Measurements from ENCODE around the gene TUBA4B. TPM values are rescaled to one million over a fixed set of nuclear protein-coding genes. Genes with fewer than 3 reads are reported as not detected.

The TUBA4B gene
- total RNA-seq, 1 donor from 2014 or later: 0.17 TPM

- intact Hi-C loops (cut with micrococcal nuclease): loop anchor here (1.0 to 2.0 kb wide), 5 partner anchors 41 to 321 kb away; partner anchors contain the start of genes CNPPD1, DNAJB2, GMPPA and NHEJ1
These were observed 34.8 kb upstream of the TUBA4B start for GRCh38 chr2:219218217-219218731.

DNA sequence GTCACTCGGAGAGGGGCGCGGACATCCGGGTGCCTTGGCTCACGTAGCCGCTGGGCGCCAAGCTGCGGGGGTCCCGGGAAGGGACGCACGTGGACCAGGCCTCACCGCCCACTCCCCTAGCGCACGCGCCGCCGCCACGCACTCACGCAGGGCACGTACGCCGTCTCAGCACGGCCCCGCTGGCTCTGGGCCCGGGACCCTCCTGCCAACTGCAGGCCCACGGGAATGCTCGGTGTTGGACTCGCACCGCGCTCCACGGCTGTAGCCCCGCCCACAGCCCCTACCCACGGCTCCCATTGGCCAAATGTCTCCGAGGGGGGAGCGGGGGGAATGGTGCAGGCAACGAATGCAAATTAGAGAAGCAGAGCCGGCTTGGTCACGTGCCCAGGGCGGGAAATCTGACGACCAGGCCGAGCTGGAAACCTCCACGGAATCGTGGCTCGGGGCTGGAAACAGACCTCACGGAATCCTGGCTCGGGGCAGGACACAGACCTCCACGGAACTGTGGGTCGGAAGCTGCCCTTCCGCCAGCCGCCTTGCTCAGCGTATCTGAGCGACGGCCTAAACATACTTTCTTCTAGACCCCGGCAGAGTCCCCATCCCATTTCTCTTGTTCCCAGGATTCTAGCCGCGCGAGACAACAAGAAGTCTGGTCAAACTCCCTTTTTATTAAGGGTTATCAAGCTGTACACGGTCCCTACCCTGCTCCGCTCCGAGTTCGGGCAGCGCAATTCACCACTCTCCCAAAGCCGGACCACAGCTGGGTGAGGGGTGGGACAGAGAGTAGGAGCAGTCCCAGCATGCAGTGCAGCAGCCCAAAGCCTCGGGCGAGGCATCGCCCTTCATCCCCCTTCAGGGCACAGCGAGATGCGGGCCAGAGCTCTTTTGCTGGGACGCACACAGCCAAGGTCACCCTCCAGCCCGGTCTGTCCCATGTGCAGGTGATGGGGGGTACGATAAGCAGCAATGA is 34.0 kb upstream of the TUBA4B start, which contains the start of gene ABCB6:
Gene ABCB6, minus strand, starts transcription at position 227 of the 970 bp plus-strand sequence. CDS start 285 bp downstream, outside the sequence.
- intact Hi-C loops (cut with micrococcal nuclease): loop anchor here (1.0 to 2.0 kb wide), 10 partner anchors 10 to 322 kb away; partner anchors contain the start of genes ANKZF1, ATG9A, CNPPD1 and DNAJB2

DNA sequence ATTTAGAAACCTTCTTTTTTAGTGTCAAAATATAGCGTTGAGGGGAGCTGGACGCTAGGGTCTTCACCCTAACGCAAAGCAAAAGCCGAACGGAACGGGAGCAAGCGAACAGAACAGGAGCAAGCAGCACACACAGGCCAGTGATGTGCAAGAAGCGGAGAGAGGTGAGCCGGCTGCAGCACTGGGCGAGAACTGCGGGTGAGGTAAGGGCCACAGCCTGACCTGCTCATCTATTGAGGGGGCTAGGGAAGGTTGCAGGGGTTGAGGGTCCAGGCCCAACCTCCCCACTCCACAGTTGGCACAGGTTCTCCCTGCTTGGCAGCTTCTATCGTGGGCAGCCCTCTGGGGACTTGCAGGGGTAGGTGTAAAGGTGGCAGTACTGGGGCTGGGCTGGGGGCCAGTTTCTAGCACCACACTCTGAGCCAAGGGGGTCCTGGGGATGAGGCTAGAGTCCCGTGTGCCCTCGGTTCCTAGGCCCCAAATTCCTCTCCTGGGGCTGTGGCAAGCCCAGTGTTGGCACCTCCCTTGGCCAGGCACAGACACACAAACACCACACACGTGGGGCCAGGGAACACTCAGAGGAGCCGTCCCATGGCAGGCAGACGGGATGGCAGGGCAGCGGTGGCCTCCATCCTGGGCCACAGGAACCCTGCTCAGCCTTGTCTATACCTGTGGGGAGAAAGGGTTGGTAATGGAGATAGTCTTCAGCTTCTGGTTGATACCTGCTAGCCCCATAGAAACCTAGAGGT is 33.1 kb upstream of the TUBA4B start:
- intact Hi-C loops (cut with micrococcal nuclease): loop anchor here (1.0 to 2.0 kb wide), 9 partner anchors 9 to 323 kb away; partner anchors contain the start of genes ANKZF1, ATG9A, CNPPD1 and GLB1L

DNA sequence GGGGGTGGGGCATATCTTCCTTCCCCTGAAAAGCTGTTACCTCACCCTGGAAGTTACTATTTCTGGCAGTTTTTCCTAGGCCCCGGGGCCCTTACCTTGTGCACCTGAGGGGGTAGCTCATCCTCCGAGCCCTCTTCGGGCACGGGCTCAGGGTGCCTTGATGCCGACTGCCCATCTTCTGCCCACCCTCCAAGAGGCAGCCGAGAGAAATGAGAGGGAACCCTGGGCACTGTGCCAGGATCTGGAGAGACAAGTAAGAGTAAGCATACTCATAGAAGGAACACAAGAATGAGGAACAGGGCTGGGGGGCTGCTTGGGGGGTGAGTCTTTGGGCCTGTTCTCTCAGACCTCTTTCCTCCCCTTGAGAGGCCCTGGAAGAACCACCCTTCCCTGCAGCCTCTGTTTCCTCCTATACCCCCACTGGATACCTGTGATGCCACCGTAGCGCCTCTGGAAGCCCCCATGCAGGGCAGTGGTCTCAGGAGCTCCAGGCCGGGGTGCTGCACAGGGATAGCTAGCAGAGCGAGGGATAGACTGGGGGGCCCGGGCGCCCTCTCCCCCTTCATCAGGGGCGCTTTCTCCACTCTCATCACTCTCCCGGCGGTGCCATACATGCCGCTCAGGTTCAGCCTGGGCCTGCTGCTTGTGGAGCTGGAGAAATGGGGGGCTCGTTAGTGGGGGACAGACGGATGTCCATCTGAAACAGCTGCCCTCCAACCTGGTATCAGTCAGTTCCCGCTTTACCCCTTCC is 32.2 kb upstream of the TUBA4B start:
- intact Hi-C loops (cut with micrococcal nuclease): no loop called here

DNA sequence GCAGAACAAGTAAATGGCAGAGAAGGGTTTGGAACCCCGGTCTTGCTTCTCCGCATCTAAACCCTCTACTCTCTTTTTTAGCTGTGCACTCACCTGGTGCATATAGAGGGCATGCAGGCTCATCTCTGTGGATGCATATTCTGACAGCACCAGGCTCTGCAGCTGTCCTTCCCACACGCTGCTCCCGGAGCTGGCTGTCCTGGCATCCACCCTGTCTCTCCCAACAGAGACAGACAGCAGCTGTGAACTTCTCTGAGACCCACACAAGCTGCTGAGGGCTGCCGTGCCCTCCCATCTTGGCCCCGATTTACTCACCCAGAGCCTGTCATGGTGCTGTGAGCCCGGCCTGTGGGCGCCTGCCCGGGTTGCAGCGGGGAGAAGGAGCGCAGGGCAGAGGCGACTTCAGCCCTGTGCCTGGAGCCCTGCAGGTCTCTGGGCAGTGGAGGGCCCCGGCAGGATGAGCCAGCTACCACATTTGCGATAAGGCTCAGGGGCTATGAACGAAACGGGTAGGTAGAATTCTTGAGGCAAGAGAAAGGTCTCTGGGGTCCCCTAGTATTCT is 31.0 kb upstream of the TUBA4B start:
- intact Hi-C loops (cut with micrococcal nuclease): no loop called here

DNA sequence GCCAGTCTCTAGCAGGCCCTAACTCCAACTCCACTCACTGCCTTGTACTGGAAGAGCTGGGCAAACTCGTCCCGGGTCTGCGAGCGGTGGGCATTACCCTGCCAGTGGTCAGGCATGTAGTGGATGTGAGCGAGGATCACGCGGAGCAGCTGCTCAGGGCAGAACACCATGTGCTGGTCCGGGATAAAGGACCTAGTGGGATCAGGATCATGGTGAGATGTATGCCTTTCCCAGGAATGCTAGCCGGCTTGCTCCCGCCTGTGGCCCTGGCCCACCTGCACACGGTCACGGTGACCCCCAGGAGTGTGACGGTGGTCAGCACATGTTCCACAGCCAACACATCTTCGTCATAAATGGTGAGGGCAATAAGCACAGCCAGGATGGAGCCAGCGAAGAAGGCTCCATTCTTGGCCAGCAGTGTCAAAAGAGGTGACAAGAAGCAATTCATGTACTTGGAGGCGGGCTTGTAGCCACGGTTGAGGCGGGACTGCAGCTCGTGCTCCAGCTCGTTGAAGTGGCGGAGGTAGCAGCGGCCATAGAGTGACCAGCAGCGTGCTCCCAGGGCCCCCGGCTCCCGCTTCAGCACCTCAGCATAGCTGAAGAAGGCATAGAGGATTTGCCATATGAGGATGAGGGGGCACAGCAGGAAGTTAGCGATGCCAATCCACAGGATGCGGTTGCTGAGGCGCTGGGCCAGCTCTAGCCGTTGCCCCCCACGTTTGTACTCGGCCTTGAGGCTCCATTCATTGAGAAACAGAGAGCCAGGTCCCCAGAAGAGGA is 29.0 kb upstream of the TUBA4B start:
- intact Hi-C loops (cut with micrococcal nuclease): no loop called here

GRCh38 chr2:219225350-219225749 is 27.7 kb upstream of the TUBA4B start:
- intact Hi-C loops (cut with micrococcal nuclease): loop anchor here (5.0 kb wide), 3 partner anchors 317 to 1008 kb away; partner anchors contain the start of genes ARPC2, CHPF, STK11IP and TMEM198

DNA sequence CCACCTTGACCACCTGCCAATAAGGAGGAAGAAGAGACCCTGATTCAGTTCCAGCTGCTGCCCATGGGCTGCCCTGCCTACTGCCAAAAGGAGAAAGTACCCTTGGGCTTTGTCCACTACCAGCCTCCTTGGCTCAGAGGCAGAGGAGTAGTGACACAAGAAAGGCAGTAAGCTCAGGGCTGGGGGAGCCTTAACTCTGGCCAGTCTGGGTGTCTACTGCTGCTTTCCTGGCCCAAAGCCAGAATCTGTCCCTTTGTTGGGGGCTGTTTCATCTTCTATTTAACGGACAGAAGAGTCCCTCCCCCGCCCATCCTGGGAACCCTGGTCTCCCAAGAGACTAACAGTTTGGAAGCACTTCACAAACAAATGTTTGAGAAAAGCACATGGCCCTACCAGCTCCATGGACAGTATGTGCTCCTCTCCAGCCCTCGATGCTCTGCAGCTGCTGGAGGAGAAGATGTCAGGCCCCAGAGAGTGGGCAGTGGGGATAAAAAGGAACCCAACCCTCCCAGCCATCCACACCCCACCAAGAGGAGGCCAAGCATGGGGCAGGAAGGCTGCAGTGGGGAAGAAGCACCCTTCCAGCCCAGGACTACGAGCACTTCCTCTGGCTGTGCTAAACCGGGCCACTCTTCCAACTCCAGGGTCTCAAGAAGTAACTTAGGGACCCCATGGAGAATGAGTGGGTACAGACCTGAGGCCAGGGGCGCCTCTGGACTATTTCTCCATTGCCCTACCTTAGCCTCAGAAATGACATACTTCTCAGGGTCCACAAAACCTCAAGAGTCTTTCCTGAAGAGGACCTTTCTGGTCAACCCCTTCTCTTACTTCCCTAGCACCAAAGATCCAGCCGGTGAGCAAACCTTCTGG is 24.8 kb upstream of the TUBA4B start:
- intact Hi-C loops (cut with micrococcal nuclease): loop anchor here (2.0 to 5.0 kb wide), 4 partner anchors 314 to 1011 kb away; partner anchors contain the start of genes ARPC2, CHPF, STK11IP and TMEM198

DNA sequence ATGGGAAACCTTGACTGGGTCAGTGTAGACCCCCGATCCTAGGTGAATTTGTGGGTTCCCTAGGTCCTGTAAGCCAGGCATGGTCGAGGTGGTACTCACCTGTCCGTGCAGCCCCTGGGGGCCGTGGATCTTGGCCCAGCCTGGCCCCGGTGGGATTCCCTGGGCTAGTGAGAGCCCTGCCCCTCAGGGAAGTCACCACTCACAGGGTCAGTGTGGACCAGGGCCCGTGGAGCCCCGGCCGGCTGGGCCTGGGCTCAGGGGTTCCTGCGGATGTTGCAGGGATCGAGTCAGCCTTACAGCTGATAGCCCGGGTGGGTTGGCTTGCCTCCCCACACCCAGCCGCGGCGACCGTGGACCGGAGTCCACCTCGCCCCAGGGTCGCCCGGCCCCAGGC is 24.1 kb upstream of the TUBA4B start:
- intact Hi-C loops (cut with micrococcal nuclease): loop anchor here (1.0 to 5.0 kb wide), 14 partner anchors 10 to 1012 kb away; partner anchors contain the start of genes AAMP, ARPC2, CHPF and DNAJB2

DNA sequence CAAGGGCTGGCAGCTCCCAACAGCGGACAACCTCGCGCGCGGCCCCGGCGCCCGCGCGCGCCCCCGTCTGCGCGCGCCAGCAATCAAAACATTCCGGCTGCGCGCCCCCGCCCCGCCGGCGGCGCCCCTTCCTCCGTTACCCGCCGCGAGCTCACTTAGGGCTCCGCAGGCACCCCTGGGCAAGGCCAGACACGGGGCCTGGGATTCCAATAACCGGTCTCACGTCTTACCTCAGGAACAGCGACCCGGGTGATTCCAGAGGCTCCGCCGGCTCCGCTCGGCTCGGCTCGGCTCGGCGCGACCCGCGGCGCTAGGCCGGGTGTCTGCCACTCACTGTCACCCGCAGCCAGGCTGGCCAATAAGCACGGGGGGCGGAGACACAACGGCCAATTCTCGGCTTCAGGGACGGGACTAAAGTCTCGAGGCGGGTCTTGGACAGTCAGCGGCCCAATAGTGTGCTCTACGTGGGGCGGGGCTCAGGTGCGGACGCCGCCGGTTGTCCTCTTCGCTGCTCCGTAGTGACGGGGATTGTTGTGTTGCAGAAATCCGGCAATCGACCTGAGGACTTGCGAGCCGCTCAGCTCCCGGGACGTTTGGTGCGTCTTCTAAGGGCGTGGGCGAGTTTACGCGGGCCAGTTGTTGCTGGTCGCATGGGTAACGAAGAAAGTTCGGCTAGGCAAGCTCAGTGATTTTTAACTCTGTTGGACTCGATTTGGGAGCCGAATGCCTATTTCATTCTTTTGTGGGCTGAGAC is 23.6 kb upstream of the TUBA4B start, which contains the start of the genes ANKZF1 and ATG9A:
Gene ANKZF1, plus strand, starts transcription at position 502 of the 754 bp plus-strand sequence. CDS start 452 bp downstream, outside the sequence.
Gene ATG9A, minus strand, starts transcription at position 332 of the 754 bp plus-strand sequence. CDS start 1,612 bp downstream, outside the sequence.
- intact Hi-C loops (cut with micrococcal nuclease): loop anchor here (1.0 to 5.0 kb wide), 14 partner anchors 10 to 1012 kb away; partner anchors contain the start of genes AAMP, ARPC2, CHPF and DNAJB2

- intact Hi-C loops (cut with micrococcal nuclease): no loop called here
These were observed 22.9 kb upstream of the TUBA4B start for GRCh38 chr2:219230059-219230540.

GRCh38 chr2:219234331-219234730 is 18.7 kb upstream of the TUBA4B start:
- intact Hi-C loops (cut with micrococcal nuclease): no loop called here

- intact Hi-C loops (cut with micrococcal nuclease): loop anchor here (10.0 kb wide), 1 partner anchor 679 kb away; the partner anchor contains the start of genes CNOT9 and USP37
These were observed 9.7 kb upstream of the TUBA4B start for GRCh38 chr2:219243291-219243761.

DNA sequence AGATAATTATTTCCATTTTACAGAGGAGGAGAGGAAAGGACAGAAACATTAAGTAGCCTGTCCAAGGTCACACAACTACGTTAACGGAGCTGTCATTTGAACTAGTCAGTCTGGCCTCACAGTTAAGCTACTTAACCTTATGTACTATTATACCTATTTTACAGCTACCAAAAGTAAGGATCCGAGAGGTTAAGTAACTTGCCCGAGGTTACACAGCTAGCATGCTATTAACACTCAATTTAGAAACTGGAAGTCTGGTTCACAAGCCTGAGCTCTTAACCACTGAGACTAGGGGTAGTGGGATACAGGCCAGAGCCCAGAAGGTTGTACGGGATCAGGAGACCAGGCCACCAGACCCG is 8.3 kb upstream of the TUBA4B start:
- intact Hi-C loops (cut with micrococcal nuclease): loop anchor here (1.0 to 10.0 kb wide), 12 partner anchors 9 to 1025 kb away; partner anchors contain the start of genes ANKZF1, ATG9A, CNOT9 and DNAJB2

DNA sequence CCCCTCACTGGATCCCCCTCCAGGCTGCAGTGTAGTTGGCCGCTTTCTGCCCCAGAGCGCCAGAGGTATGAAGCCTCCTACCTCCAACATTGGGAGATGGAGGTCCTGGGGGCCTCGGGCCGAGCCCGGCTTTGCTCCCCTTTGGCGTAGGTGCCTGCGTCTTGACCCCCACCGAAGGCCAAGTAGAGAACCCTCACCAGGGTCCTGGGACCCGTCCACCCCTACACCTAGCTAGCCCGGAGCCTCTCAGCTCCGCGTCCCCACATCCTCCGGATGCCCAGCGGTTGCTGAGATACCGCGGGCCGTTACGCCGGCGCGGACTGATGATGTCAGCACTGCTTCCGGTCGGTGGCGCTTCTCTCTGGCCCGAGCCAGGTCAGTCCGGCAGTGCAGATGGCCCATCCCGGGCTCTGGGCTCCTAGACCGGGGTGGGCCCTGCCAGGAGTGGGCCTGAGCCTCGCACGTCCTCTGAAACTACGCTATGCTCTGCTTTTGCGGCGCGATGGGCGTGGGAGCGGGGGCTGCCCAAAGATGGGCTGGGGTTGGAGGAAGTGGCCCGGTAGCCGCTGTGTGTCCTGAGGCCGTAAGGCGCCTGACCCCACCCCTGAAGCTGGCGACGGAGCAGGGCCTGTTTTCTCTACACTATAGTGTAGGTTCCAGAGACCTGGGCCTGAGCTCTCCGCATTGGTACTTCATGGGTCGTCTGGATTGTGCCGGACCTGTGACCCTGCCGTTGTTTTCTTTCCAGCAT is 7.7 kb upstream of the TUBA4B start, which contains the start of the genes GLB1L and STK16:
Gene GLB1L, minus strand, starts transcription at position 297 of the 751 bp plus-strand sequence. CDS start 1,871 bp downstream, outside the sequence.
Gene STK16, plus strand, starts transcription at position 332 of the 751 bp plus-strand sequence. CDS start 521 bp downstream, outside the sequence.
- intact Hi-C loops (cut with micrococcal nuclease): loop anchor here (1.0 to 10.0 kb wide), 12 partner anchors 8 to 1026 kb away; partner anchors contain the start of genes ANKZF1, ATG9A, CNOT9 and DNAJB2

Measured in T-helper 1 cell treated with Interleukin-12 subunit alpha and Interleukin-12 subunit beta and Interleukin-4 antibody, amounts not matched to agents 30 ng/mL and 1 ng/mL, for 36 hours (primary cell).